Inflammatory macrophage (primary cell): ENCODE data around the gene NLGN1.

Experiments
- DNase-seq, 2 donors: peaks; one replicate each; pipeline ENCODE4 v3.0.0-alpha.2; 2020 to 2022

The NLGN1 gene

DNA sequence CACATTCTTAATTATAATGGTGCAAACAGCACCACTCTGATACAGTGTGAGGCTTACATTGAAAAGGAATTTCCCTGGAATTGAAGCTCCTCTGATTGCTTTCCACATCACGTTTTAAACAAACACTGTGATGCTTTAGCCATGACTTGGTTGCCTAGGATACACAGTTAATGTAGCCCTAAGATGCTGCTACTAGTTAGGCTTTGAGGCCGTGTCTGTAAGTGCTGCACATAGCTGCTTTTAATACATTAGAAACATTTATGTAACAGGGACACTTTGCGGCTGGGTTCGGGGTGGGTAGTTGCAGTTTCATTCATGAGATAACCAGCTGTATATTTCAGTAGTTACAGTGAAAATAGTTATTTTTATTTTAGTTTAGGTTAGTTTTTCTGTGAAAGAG lies 334.7 kb downstream of the NLGN1 start:
- no peak for DNase-seq

- DNase-seq, result no peak
Observed at GRCh38 chr3:173733029-173733652, 335.6 kb downstream of the NLGN1 start.

DNA sequence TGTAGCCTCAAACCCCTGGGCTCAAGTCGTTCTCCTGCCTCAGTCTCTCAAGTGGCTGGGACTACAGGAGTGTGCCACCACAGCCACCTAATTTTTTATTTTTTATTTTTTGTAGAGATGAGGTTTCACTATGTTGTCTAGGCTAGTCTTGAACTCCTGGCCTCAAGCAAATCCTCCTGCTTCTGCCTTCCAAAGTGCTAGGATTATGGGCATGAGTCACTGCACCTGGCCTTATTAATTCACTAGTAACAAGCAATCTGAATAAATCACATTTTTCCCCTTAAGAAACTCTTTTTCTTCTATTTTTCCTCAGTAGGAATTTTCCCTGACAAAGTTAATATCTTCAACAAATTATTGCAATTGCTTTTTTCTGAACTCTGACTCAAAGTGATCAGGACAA lies 336.9 kb downstream of the NLGN1 start:
- no peak for DNase-seq

DNA sequence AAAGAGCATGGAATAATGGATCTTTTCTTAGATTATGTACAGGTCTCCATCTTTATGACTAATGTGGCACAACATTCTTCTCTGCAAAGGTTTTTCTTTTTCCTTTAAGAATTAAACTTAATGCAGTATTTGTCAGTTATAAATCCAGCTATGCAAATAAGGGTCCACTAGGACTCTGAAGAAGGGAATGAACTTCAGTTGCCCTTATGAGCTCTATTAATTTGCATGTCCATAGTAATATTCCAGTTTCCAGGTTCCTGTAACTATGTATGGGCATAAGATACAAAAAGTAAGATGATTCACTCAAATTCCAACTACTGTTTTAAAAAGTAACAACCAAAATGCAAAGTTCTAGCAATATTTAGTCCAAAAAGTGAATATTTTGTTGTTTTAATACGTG lies 337.4 kb downstream of the NLGN1 start:
- DNase-seq, result no peak

DNA sequence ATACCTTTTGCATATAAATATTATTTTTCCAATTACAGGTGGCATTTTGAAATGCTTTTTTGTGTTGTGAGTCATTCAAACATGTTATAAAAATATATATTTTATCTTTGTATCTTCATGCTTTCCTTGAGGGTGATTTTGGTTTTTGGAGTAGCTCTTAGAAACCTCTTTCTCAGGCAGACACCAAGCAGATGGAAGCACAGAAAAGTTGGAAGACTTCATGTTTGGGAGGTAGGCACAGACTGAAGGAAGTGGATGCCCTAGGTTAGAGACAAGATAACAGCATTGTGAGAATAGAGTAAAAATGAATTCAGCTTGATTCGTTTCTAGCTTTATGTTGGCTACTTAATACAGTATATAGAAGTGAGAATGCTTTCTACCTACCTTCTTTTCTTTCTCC lies 338.3 kb downstream of the NLGN1 start:
- DNase-seq, result no peak

GRCh38 chr3:173737167-173737808 lies 339.7 kb downstream of the NLGN1 start:
- no peak for DNase-seq

DNA sequence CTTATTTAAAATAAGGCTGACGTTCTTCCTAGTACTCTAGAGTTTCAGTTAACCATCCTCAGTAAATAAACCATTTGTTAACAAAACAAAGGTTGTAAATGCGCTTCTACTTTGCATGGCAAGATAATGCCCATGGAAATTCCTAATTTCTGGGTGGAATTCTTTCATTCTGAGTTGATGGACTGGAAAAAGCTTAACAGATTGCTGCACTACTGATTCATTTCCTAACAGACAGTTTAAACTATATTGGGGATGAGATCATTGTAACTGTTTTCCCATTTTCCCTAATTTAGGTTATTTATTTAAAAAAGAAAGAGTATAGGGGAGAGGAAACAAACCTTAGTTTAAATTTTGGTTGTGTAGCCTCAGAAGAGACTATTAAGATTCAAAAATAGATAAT lies 342.2 kb downstream of the NLGN1 start:
- no peak for DNase-seq

DNA sequence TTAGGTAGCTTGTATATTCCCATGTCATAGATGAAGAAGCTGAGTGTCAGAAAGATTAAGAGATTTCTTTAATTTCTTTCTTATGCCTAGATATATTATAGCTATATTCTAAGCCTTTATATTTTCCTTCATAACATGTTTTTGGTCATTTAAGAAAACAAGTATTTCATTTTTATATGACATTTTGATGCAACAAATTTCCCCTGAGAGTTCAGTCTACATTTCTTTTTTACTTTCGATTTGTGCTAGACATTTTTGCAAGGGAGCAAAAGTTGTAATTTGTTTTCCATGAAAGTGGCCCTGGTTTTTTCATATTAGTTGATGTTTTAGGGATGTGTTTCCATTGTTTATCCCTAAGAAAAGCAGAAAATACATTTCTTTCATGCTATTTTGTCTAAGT lies 344.9 kb downstream of the NLGN1 start:
- no peak for DNase-seq

GRCh38 chr3:173743111-173743510 lies 345.6 kb downstream of the NLGN1 start:
- no peak for DNase-seq

GRCh38 chr3:173743516-173743915 lies 346.0 kb downstream of the NLGN1 start:
- no peak for DNase-seq

DNA sequence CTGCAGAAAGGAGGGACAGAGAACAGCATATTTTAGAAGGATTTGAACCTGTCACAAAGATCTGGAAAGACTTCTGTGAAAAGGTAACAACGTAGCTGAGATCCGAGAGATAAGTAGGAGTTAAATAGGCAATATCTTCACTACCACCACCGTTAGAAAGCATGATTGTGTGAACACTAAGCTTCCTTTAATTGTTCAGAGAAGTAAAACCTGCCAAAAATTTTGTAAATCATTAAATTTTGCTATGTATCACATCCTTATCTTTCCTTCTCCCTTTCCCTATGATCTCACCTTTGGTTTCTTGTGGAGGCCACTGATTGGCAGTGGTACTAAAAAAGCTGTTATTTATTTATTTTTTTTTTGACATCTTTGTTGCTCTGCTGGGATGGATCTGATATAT lies 346.9 kb downstream of the NLGN1 start:
- DNase-seq, result no peak

DNA sequence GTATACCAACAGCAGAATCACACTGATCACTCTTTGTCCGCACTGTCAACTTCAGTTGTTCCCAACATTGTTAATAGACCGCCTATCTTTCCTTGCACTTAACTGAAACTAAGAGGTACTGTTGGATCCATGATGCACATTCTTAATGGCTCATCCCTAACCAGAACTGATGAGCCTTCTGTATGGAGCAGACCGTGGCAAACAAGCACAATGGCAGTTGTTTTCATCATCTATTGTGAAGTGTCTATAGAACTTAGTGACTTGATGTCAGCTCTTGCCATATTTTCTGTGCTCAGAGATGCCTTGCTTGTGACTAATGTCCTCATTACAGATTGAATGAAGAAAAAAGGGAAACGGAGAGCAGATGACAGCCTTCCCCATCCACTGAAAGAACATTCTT lies 347.4 kb downstream of the NLGN1 start:
- no peak for DNase-seq

DNA sequence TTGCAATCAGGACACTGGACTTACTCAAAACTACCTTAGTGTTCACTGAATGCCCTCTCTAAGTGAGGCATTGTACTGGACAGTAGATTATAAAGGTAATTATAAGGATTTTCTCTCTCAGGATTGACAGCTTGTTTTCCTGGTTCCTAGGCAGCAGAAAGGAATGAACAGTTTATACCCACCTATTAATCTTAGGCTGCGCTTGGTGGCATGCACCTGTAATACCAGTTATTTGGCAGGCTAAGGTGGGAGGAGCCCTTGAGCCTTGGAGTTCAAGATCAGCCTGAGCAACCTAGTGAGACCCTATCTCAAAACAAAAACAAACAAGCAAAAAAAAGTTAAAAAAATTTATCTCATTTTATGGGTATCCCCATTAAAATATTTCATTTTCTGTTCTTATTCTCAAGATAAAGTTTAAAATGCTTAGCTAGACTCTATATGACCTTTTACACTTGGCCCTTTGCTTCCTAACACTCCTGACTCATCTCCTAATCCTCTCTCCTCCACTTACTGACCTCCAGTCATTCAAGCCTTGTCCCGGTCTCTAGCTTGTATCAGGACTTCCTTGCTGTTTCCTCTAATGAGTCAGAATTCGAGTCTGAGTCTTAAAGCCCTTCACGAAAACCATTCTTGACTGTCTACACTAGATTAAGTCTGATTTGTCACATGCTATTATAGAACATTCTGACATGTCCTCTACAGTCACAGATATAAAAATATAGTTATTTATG lies 348.6 kb downstream of the NLGN1 start:
- no peak for DNase-seq

DNA sequence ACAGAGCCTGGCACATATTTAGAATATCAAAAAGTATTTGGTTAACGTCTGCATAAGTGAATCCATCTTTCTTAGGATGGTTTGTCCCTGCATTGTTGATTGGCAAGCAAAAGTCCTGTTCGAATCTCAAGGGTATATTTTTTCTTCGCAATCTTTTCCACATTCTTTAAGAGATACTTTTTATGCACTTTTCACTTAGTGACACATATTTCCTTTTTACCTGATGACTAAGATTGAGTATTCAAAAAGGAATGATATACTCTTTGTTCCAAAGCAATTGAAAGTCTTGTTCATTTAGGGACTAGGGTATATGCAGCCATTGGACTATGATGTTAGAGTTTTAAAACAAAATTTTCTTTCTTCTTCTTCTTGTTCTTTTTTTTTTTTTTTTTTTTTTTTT lies 349.9 kb downstream of the NLGN1 start:
- DNase-seq, result no peak

- peak in 1 of 2 donors; percentile 1 for DNase-seq
Observed at GRCh38 chr3:173748105-173748504, 350.6 kb downstream of the NLGN1 start.

DNA sequence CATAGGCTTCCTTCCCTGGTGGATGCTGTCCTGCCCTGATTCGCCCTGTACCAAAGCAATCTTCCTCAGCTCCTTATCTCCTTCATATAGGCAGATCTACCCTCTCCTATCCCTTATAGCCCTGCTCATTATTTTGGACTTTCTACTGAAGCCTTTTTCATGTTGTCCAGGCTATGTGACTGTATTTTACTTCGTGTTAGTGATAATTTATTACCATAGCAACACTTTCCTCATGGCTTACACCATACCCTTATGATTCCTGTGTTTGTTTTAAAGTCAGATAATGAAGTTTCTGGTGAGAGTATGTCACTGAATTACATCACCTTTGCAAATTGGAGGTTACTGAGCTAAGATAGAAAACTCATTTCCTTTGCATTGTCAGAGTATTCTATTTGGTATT lies 352.6 kb downstream of the NLGN1 start:
- DNase-seq, result no peak

- DNase-seq, result no peak
Observed at GRCh38 chr3:173750591-173750990, 353.0 kb downstream of the NLGN1 start.

DNA sequence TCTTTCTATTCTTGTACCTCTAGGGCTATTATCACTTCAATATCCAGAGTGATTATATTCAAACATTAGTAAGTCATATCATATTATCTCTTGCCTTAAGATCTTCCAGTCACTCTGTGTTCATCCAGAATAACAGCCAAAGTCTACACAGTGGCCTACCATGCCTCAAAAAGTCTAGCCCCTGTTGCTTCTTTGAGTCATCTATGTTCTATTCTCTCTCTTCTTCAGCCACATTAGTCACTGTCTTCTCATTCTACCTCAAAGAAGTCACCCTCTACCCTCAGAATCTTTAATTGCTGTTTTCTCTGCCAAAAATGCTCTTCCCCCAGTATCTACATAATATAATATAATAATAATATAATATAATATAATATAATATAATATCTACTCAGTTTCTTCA lies 356.0 kb downstream of the NLGN1 start:
- DNase-seq, result no peak

DNA sequence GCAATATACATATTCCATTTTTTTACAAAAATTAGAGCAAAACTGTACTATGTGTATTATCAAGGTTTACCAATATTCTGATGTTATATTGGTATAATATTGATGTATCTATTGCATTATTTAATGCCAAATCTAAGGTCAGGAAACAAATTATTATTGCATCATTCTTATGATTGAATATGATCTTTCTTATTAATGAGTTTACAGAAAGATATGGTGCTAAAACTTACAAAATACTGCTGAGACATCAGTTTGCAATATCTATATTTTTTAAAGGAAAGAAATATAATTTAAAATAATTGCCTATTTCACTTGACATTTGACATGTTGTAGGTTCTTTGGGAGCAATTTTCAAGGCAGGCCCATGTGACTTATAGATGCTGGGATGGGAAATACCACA lies 357.6 kb downstream of the NLGN1 start:
- DNase-seq, result no peak

- DNase-seq, result no peak
Observed at GRCh38 chr3:173761161-173761560, 363.6 kb downstream of the NLGN1 start.

GRCh38 chr3:173762501-173762900 lies 365.0 kb downstream of the NLGN1 start:
- no peak for DNase-seq

DNA sequence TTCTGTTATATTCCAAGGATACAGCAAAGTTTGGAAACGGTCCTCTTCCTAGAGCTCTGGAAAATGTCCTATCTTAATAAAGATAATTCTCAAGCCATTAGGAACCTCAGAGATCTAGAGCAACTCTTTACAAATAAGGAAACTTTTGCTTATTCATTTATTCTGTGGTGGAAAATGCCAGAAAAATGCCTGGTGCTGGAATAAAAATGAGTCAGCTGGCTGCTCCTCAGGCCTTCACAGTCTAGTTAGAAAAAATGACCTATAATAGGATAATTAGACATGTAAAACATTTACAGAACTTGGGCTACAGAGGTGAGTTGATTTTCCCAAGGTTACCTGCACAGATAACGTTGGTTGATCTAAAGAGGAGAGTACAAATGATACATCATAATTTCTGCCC lies 372.5 kb downstream of the NLGN1 start:
- no peak for DNase-seq

DNA sequence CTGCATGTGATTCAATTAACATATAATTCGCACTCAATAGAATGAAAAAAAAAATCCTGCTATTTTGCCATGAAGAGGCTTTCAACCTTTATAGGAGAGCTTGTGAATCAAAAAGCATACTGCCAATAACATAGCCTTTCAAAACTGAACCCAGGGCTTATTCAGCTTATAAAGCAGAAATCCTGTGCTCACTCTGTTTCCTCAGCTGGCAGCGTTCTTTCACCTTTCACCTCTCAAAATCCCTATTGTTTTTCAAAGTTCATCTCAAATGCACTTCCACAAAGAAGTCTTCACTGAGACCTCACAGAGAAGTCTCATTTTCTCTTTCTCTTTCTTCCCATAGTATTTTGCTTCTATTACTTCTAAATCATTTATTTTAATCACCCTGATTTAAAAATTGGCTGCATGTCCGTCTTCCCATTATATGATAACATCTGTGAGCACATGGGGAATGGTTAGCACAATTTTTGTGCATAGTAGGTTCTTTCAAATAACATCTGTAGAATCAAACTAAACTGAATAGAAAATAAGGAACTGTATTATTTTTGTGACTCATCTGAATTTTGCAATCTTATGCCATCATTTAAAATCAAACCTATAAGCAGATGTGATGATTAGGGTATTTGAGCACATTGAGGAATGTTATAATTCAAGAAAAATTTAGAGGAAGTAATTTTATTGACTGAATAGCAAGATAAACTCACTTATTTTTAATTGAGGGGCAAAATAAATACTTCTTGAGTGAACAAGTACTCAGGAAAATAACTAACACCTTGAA lies 373.4 kb downstream of the NLGN1 start:
- DNase-seq, result no peak
